Skin of body (tissue), 2 donors: ENCODE data around the gene RICTOR. TPM values are rescaled to one million over a fixed set of nuclear protein-coding genes. Genes with fewer than 3 reads are reported as not detected.

ENCODE experiments used
- DNase-seq: peaks from one replicate; lab custom pipeline; 2025; lab: John Stamatoyannopoulos, UW
- total RNA-seq: library from RNA; depleted of rRNA; stranded (reverse); fragments of >200 nt; gene quantifications from one replicate; pipeline ENCODE4 v1.2.3, GENCODE V29; 2014

Gene RICTOR
- total RNA-seq, 1 donor from 2014 or later, result 55.2 TPM

- DNase-seq, result no peak
Observed at GRCh38 chr5:39093352-39093751, 19.2 kb upstream of the RICTOR start.

DNA sequence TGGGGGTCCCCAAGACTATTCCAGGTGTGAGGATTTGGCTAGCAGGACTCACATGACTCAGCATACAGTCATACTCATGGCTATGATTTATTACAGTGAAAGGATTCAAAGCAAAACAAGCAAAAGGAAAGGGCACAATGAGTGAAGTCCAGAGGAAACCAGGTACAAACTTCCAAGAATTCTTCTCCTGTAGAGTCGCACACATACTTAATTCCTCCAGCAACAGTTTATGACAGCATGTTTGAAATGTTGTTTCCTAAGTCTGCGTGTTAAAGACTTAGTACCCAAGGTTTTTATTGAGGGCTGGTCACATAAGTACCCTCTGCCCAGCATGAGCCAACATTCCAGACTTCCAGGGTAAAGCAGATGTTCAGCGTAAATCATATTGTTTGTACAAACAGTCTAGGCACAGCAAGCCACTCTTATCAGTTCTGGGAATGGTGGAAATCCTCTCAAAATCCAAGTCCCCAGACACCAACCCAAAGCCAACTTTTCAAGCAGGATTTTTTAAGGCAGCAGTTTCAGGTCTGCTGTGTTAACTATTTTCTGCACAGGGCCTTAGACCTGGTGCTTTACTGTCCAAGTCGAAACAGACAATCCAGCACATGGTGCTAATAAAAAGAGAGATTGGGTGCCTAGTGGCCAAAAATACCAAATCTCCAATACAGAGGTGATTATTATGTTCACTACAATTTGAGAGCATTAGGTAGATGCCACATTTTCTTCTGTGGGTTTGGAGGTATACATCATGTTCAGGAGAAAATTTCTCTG lies 18.6 kb upstream of the RICTOR start:
- no peak for DNase-seq

- no peak for DNase-seq
Observed at GRCh38 chr5:39091940-39092580, 17.9 kb upstream of the RICTOR start.

- DNase-seq, result no peak
Observed at GRCh38 chr5:39083968-39084367, 9.8 kb upstream of the RICTOR start.

GRCh38 chr5:39082995-39083394 lies 8.8 kb upstream of the RICTOR start:
- DNase-seq, result no peak

DNA sequence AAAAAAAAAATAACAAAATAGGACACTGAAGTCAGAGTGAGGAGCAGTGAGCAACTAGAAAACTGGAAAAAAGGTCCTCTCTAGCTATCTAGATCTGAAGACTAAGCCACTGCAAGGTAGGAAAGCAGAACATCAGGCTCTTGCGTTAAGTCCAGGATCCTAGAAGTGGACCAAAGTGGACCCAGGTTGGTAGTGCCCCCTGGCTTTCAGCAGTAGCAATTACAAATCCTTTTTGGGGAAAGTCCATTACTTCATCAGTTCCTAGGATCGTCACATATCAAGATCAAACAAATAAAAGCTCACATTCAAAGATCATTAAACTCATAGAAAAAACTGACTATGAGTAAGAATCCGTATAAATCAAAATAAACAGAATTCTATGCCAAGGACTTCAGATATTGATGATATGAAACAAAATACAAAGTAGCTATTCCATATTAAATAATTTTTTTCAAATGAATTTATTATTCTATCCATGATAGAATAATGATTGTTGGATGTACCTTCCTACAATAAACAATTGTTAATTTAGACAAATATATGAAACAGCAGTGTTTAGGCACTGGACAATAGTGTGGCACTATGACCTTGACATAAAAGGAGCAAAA lies 6.5 kb upstream of the RICTOR start:
- DNase-seq, result peak; percentile 34

GRCh38 chr5:39080168-39080567 lies 6.0 kb upstream of the RICTOR start:
- no peak for DNase-seq

- no peak for DNase-seq
Observed at GRCh38 chr5:39079147-39079546, 4.9 kb upstream of the RICTOR start.

- no peak for DNase-seq
Observed at GRCh38 chr5:39076757-39077728, 2.8 kb upstream of the RICTOR start.

GRCh38 chr5:39076101-39076756 lies 2.0 kb upstream of the RICTOR start:
- DNase-seq, result no peak

DNA sequence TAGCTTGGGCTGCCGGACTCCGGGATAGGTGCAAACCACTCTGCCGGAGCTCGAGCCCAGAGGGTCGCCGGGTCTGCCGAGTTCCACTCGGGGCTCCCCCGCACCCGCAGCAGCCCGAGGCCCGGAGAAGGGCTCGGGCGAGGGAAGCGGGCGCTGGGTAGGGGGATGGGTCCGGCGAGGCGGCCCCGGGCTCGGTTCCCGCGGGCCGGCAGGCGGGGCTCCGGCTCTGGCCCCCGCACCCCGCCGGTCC lies 507 bp downstream of the RICTOR start:
- DNase-seq, result no peak

- DNase-seq, result peak; percentile 25
Observed at GRCh38 chr5:39072925-39073766, 1.1 kb downstream of the RICTOR start.

GRCh38 chr5:39068099-39068498 lies 6.1 kb downstream of the RICTOR start:
- no peak for DNase-seq

GRCh38 chr5:39064450-39064849 lies 9.7 kb downstream of the RICTOR start:
- no peak for DNase-seq

- no peak for DNase-seq
Observed at GRCh38 chr5:39063037-39063436, 11.2 kb downstream of the RICTOR start.

GRCh38 chr5:39062530-39062929 lies 11.7 kb downstream of the RICTOR start:
- peak; percentile 24 for DNase-seq

DNA sequence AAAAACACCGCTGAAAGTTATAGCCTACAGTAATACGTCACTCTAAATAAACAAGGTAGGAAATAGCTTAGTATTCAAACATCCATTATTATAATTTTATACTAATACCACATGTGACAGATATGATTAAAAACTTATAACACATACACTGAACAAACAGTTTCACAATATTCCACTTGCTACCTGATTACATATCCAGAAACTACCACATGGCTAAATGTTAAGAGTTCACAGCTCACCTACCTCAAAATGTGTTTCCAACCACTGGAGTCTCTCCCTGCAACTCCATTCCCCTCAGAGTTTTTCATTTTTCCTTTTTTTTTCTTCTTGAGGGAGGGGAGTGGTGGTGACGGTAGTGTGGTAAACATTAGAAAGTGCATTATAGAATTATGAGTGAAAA lies 12.1 kb downstream of the RICTOR start:
- no peak for DNase-seq

- no peak for DNase-seq
Observed at GRCh38 chr5:39059064-39059463, 15.1 kb downstream of the RICTOR start.

DNA sequence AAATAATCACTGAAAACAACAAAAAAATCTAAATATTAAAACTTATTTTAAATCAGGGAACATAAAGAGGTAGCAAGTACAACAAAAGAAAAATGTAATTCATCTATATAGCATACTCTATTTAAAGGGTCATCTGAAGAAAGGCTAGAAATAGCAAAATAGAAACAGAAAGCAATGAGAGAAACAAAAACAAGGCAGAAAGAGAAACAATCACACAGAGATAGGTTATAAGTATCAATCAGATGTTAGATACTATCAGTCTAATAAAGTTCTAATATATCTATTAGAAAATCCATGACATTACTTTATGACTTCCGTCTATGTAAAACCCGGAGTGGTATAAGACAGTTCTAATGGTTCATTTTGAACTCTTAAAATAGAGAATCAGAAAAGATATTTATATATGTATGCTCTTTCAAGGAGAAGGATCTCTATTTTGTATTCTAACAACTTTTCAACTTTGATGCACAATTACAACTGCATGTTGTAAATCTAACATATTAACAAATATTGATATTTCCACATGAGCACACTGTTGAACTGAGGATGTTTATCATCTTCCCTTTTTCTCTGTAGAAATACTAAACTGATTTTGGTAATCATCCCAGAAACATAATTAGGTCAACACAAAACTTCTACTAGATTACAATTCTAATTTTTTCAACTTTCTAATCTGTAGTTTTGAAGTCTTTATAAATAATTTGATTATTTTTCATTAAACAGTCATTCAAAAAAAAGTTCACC lies 15.8 kb downstream of the RICTOR start:
- DNase-seq, result no peak

DNA sequence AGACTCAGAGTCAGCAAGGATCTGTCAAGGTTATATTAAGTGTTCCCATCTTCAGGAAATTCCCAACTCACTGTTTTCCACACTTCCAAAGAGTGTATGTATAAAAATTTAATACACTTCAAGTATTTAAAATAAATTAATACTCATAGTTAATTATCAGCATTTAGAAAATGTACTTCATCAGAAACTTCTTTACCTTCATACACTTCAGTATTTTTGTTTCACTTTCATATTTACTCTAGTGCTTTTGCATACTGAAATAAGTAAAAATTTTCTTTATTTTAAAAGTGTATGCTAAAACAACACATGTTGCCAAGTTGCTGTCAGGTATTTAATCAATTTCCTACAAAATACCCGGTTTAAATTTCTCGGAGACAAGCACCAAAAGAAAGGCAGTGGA lies 16.5 kb downstream of the RICTOR start:
- DNase-seq, result no peak
